ENCODE results near the gene ZNF765. TPM values are rescaled to one million over a fixed set of nuclear protein-coding genes. Genes with fewer than 3 reads are reported as not detected.
"Not testable (repeated sequence)": the region's sequence is repeated elsewhere in the genome, so short reads cannot be mapped to it uniquely, and the experiment has no call there.

ZNF765 gene
- total RNA-seq, 1 donor: 15.6 TPM

DNA sequence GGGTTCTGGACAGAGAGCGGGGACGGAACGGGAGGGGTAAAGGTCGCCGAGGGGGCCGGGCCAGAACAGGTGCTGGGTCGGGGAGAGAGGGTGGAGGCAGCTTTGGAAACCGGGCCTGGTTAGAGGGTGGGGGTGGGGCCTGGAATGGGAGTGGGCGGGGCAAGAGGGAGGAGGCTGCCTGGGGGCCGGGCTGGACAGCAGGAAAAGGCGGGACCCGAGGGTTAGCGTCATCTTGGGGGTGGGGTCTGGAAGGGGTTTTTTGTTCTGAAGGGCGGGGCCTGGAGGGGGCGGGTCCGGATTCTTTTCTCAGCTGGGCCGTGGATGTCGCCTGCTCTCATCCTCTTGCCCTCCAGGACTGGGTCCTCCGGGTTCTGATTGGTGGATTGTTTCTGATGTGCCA is 68.3 kb downstream of the ZNF765 start:
- no peaks in the 10 kb centered on the region for H3K36me3 ChIP-seq (ENCODE audit: insufficient read depth, low read length)
- H3K79me2 ChIP-seq (ENCODE audit: insufficient read depth, low read length): no peaks in the 10 kb centered on the region
- H4K20me1 ChIP-seq (ENCODE audit: insufficient read depth, low read length): no peaks in the 10 kb centered on the region
- H2AFZ ChIP-seq (ENCODE audit: low read length): no peak overlapping the region
- peak; percentile 66 for DNase-seq (ENCODE audit: insufficient read length, low spot score, missing footprints)
- no peak overlapping the region for H3K27ac ChIP-seq (ENCODE audit: low read depth, low read length)
- H3K9me3 ChIP-seq (ENCODE audit: low read depth, low read length): no peaks in the 10 kb centered on the region
- peaks cover 1% of the 10 kb centered on the region for H3K4me1 ChIP-seq (ENCODE audit: insufficient read depth, low read length)
- TF ChIP-seq, protein P1, sequence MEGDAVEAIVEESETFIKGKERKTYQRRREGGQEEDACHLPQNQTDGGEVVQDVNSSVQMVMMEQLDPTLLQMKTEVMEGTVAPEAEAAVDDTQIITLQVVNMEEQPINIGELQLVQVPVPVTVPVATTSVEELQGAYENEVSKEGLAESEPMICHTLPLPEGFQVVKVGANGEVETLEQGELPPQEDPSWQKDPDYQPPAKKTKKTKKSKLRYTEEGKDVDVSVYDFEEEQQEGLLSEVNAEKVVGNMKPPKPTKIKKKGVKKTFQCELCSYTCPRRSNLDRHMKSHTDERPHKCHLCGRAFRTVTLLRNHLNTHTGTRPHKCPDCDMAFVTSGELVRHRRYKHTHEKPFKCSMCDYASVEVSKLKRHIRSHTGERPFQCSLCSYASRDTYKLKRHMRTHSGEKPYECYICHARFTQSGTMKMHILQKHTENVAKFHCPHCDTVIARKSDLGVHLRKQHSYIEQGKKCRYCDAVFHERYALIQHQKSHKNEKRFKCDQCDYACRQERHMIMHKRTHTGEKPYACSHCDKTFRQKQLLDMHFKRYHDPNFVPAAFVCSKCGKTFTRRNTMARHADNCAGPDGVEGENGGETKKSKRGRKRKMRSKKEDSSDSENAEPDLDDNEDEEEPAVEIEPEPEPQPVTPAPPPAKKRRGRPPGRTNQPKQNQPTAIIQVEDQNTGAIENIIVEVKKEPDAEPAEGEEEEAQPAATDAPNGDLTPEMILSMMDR (IDR thresholded peaks at IDR 0.05; ENCODE audit: extremely low read depth, low read depth, low read length): no peak
- H3K4me2 ChIP-seq (ENCODE audit: insufficient read depth, low read length): no peak overlapping the region
- peak overlapping the region; percentile 7 for H3K4me3 ChIP-seq (ENCODE audit: insufficient read depth, low read length)
- H3K27me3 ChIP-seq (ENCODE audit: insufficient read depth, low read length): peaks cover 3% of the 10 kb centered on the region

DNA sequence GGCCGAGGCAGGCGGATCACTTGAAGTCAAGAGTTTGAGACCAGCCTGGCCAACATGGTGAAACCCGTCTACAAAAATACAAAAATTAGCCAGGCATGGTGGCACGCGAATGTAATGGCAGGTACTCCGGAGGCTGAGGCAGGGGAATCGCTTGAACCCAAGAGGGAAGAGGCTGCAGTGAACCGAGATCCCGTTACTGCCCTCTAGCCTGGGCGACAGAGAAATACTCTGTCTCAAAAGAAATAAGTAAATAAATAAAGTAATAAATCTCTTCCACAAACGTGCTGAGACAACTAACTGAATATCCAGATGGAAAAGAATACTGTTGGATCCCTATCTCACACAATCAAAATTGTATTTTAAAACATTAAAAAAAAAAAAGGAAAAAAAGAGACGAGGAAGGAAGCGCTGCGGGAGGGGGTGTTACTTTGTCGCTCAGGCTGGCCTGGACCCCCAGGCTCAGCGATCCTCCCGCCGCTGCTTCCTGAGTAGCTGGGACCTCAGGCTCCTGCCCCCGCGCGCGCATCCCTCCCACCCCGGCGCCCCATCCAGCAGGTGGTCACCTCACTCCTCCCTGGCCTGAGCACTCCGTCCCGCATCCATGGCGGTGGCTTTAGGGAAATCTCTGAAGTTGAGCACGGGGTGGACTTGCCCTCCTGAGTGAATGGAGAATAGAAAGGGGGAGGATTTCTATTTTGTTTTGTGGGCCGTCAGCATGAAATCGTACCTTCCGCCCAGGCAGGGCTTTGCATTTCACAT is 72.0 kb downstream of the ZNF765 start:
- H3K4me3 ChIP-seq (ENCODE audit: insufficient read depth, low read length): peak overlapping the region; percentile 94
- peaks cover 3% of the 10 kb centered on the region for H3K4me1 ChIP-seq (ENCODE audit: insufficient read depth, low read length)
- H3K79me2 ChIP-seq (ENCODE audit: insufficient read depth, low read length): no peaks in the 10 kb centered on the region
- H4K20me1 ChIP-seq (ENCODE audit: insufficient read depth, low read length): no peaks in the 10 kb centered on the region
- peak overlapping the region; percentile 91 for H2AFZ ChIP-seq (ENCODE audit: low read length)
- peak; percentile 82 for DNase-seq (ENCODE audit: insufficient read length, low spot score, missing footprints)
- no peaks in the 10 kb centered on the region for H3K36me3 ChIP-seq (ENCODE audit: insufficient read depth, low read length)
- H3K27me3 ChIP-seq (ENCODE audit: insufficient read depth, low read length): peaks cover 3% of the 10 kb centered on the region
- TF ChIP-seq, protein P1 (IDR thresholded peaks at IDR 0.05; ENCODE audit: extremely low read depth, low read depth, low read length): no peak
- no peak overlapping the region for H3K27ac ChIP-seq (ENCODE audit: low read depth, low read length)
- peak overlapping the region; percentile 94 for H3K4me2 ChIP-seq (ENCODE audit: insufficient read depth, low read length)
- H3K9me3 ChIP-seq (ENCODE audit: low read depth, low read length): no peaks in the 10 kb centered on the region

DNA sequence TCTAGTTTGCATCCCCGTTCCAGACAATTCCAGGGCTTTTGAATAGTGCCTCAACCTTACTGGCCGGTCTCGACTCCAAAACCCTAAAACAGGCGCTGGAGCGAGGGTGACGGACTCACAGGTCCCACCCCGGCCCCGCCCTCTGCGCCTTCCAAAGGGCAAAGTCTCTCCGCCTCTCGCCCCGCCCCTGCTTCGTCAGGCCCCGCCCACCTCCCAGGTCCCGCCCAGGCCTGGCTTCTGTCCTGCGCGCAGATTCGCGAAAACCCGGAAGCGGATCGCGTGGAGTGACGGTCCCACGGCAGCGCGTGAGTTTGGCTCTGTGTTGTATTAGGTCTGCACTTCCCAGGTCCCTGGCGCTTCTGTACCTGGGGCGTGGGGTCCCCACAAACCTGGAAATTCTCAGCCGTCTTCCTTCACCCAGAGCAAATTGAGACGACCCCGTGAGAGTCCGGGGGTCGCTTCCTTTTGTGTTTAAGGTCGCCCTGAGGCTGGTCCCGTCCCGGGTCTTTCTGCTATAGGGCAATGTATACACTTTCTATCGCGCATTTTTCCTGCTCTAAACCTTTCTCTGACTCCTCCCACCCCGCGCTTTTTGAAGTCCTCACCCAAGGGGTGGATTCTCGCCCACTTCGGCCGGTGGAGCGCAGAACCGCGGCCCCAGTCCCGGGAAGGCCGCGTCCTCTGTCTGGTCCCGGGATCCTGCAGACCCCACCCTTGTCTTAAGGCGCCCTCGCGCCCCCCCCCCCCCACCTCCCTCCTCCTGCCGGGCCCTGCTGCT is 72.7 kb downstream of the ZNF765 start, which contains the start of gene ZNF813:
Gene ZNF813 (plus strand): TSS at position 249 of the 778 bp plus-strand sequence. CDS start 16,090 bp downstream, outside the sequence.
- Histone ChIP-seq H3K27ac (ENCODE audit: low read depth, low read length) (peak within 1 kb of the TSS; percentile 56), H2AFZ (ENCODE audit: low read length) (peak within 1 kb of the TSS; percentile 99), H4K20me1 (ENCODE audit: insufficient read depth, low read length) (no peaks in the 10 kb centered on the region), H3K9me3 (ENCODE audit: low read depth, low read length) (no peaks in the 10 kb centered on the region), H3K4me3 (ENCODE audit: insufficient read depth, low read length) (peak within 1 kb of the TSS; percentile 94), H3K27me3 (ENCODE audit: insufficient read depth, low read length) (peaks cover 3% of the 10 kb centered on the region), H3K79me2 (ENCODE audit: insufficient read depth, low read length) (no peaks in the 10 kb centered on the region), H3K4me1 (ENCODE audit: insufficient read depth, low read length) (peaks cover 3% of the 10 kb centered on the region), H3K4me2 (ENCODE audit: insufficient read depth, low read length) (peak within 1 kb of the TSS; percentile 94), H3K36me3 (ENCODE audit: insufficient read depth, low read length) (no peaks in the 10 kb centered on the region)
- TF ChIP-seq, protein P1 (IDR thresholded peaks at IDR 0.05; ENCODE audit: extremely low read depth, low read depth, low read length): no peak
- DNase-seq (ENCODE audit: insufficient read length, low spot score, missing footprints): peak; percentile 93

DNA sequence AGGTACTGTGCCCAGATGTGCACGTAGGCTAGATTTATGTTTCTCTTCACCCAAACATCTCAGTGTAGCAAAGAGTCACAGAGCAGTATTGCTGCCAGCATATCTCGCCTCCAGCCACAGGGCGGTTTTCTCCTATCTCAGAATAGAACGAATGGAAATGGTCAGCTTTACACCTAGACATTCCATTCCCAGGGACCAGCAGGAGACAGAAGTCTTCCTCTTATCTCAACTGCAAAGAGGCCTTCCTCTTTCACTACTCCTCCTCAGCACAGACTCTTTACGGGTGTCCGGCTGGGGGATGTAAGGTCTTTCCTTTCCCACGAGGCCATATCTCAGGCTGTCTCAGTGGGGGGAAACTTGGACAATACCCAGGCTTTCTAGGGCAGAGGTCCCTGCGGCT is 73.7 kb downstream of the ZNF765 start:
- not testable (repeated sequence) for H3K27me3 ChIP-seq (ENCODE audit: insufficient read depth, low read length); DNase-seq (ENCODE audit: insufficient read length, low spot score, missing footprints); H4K20me1 ChIP-seq (ENCODE audit: insufficient read depth, low read length); H2AFZ ChIP-seq (ENCODE audit: low read length); H3K4me3 ChIP-seq (ENCODE audit: insufficient read depth, low read length); H3K27ac ChIP-seq (ENCODE audit: low read depth, low read length); H3K79me2 ChIP-seq (ENCODE audit: insufficient read depth, low read length); H3K36me3 ChIP-seq (ENCODE audit: insufficient read depth, low read length); H3K4me1 ChIP-seq (ENCODE audit: insufficient read depth, low read length); H3K9me3 ChIP-seq (ENCODE audit: low read depth, low read length)
- H3K4me2 ChIP-seq (ENCODE audit: insufficient read depth, low read length): peak overlapping the region; percentile 94

All from osteoblast (primary cell).